ENCODE results near the gene GRK5.

GRK5 gene

GRCh38 chr10:119446441-119447277 is 239.3 kb downstream of the GRK5 start:
- peaks cover 22 to 31% of the 10 kb centered on the region in 2 donors for H3K36me3 ChIP-seq (ENCODE audit: control insufficient read depth in 1 of 2, insufficient read depth in 2 of 2, low read length in 2 of 2)
- no peaks in the 10 kb centered on the region for H3K4me1 ChIP-seq (ENCODE audit: control insufficient read depth in 1 of 2, insufficient read depth in 2 of 2, low read length in 2 of 2)
- no peak overlapping the region for H3K27ac ChIP-seq (ENCODE audit: low read depth, low read length)

GRCh38 chr10:119447421-119447820 is 240.1 kb downstream of the GRK5 start:
- Histone ChIP-seq H3K4me1 (ENCODE audit: control insufficient read depth in 1 of 2, insufficient read depth in 2 of 2, low read length in 2 of 2) (no peaks in the 10 kb centered on the region), H3K4me3 (ENCODE audit: low read depth in 1 of 2, low read length in 2 of 2) (no peak overlapping the region), H3K36me3 (ENCODE audit: control insufficient read depth in 1 of 2, insufficient read depth in 2 of 2, low read length in 2 of 2) (peaks cover 25 to 31% of the 10 kb centered on the region in 2 donors), H3K9ac (ENCODE audit: low read depth in 1 of 2, low read length in 2 of 2) (no peak overlapping the region), H3K27ac (ENCODE audit: low read depth, low read length) (no peak overlapping the region), H3K9me3 (ENCODE audit: control insufficient read depth in 1 of 2, low read length in 2 of 2) (no peaks in the 10 kb centered on the region), H3K27me3 (ENCODE audit: control insufficient read depth in 1 of 2, insufficient read depth in 2 of 2, low read length in 2 of 2) (no peaks in the 10 kb centered on the region)

More at GRCh38 chr10:119446441-119447277, 239.3 kb downstream of the GRK5 start:
- Histone ChIP-seq H3K27me3 (ENCODE audit: control insufficient read depth in 1 of 2, insufficient read depth in 2 of 2, low read length in 2 of 2) (no peaks in the 10 kb centered on the region), H3K9ac (ENCODE audit: low read depth in 1 of 2, low read length in 2 of 2) (no peak overlapping the region), H3K9me3 (ENCODE audit: control insufficient read depth in 1 of 2, low read length in 2 of 2) (no peaks in the 10 kb centered on the region), H3K4me3 (ENCODE audit: low read depth in 1 of 2, low read length in 2 of 2) (no peak overlapping the region)

- H3K9me3 ChIP-seq (ENCODE audit: control insufficient read depth in 1 of 2, low read length in 2 of 2): no peaks in the 10 kb centered on the region
These were observed 240.6 kb downstream of the GRK5 start for GRCh38 chr10:119447823-119448546.

GRCh38 chr10:119448628-119449584 is 241.5 kb downstream of the GRK5 start:
- Histone ChIP-seq H3K36me3 (ENCODE audit: control insufficient read depth in 1 of 2, insufficient read depth in 2 of 2, low read length in 2 of 2) (peaks cover 27 to 36% of the 10 kb centered on the region in 2 donors), H3K4me1 (ENCODE audit: control insufficient read depth in 1 of 2, insufficient read depth in 2 of 2, low read length in 2 of 2) (no peaks in the 10 kb centered on the region), H3K27ac (ENCODE audit: low read depth, low read length) (no peak overlapping the region)

More at GRCh38 chr10:119447823-119448546, 240.6 kb downstream of the GRK5 start:
- Histone ChIP-seq H3K36me3 (ENCODE audit: control insufficient read depth in 1 of 2, insufficient read depth in 2 of 2, low read length in 2 of 2) (peaks cover 23 to 31% of the 10 kb centered on the region in 2 donors), H3K9ac (ENCODE audit: low read depth in 1 of 2, low read length in 2 of 2) (no peak overlapping the region), H3K27me3 (ENCODE audit: control insufficient read depth in 1 of 2, insufficient read depth in 2 of 2, low read length in 2 of 2) (no peaks in the 10 kb centered on the region), H3K27ac (ENCODE audit: low read depth, low read length) (no peak overlapping the region), H3K4me3 (ENCODE audit: low read depth in 1 of 2, low read length in 2 of 2) (no peak overlapping the region), H3K4me1 (ENCODE audit: control insufficient read depth in 1 of 2, insufficient read depth in 2 of 2, low read length in 2 of 2) (no peaks in the 10 kb centered on the region)

GRCh38 chr10:119449760-119450461 is 242.5 kb downstream of the GRK5 start:
- H3K9me3 ChIP-seq (ENCODE audit: control insufficient read depth in 1 of 2, low read length in 2 of 2): no peaks in the 10 kb centered on the region
- no peak overlapping the region for H3K27ac ChIP-seq (ENCODE audit: low read depth, low read length)
- H3K36me3 ChIP-seq (ENCODE audit: control insufficient read depth in 1 of 2, insufficient read depth in 2 of 2, low read length in 2 of 2): peaks cover 31 to 42% of the 10 kb centered on the region in 2 donors
- H3K4me3 ChIP-seq (ENCODE audit: low read depth in 1 of 2, low read length in 2 of 2): no peak overlapping the region
- H3K4me1 ChIP-seq (ENCODE audit: control insufficient read depth in 1 of 2, insufficient read depth in 2 of 2, low read length in 2 of 2): no peaks in the 10 kb centered on the region
- no peaks in the 10 kb centered on the region for H3K27me3 ChIP-seq (ENCODE audit: control insufficient read depth in 1 of 2, insufficient read depth in 2 of 2, low read length in 2 of 2)
- H3K9ac ChIP-seq (ENCODE audit: low read depth in 1 of 2, low read length in 2 of 2): no peak overlapping the region

More at GRCh38 chr10:119448628-119449584, 241.5 kb downstream of the GRK5 start:
- Histone ChIP-seq H3K9me3 (ENCODE audit: control insufficient read depth in 1 of 2, low read length in 2 of 2) (no peaks in the 10 kb centered on the region), H3K4me3 (ENCODE audit: low read depth in 1 of 2, low read length in 2 of 2) (no peak overlapping the region), H3K27me3 (ENCODE audit: control insufficient read depth in 1 of 2, insufficient read depth in 2 of 2, low read length in 2 of 2) (no peaks in the 10 kb centered on the region), H3K9ac (ENCODE audit: low read depth in 1 of 2, low read length in 2 of 2) (no peak overlapping the region)

- H3K36me3 ChIP-seq (ENCODE audit: control insufficient read depth in 1 of 2, insufficient read depth in 2 of 2, low read length in 2 of 2): peaks cover 35 to 45% of the 10 kb centered on the region in 2 donors
- H3K27ac ChIP-seq (ENCODE audit: low read depth, low read length): no peak overlapping the region
- no peaks in the 10 kb centered on the region for H3K4me1 ChIP-seq (ENCODE audit: control insufficient read depth in 1 of 2, insufficient read depth in 2 of 2, low read length in 2 of 2)
These were observed 243.4 kb downstream of the GRK5 start for GRCh38 chr10:119450606-119451299.

GRCh38 chr10:119451300-119451896 is 244.0 kb downstream of the GRK5 start:
- Histone ChIP-seq H3K4me3 (ENCODE audit: low read depth in 1 of 2, low read length in 2 of 2) (no peak overlapping the region), H3K27me3 (ENCODE audit: control insufficient read depth in 1 of 2, insufficient read depth in 2 of 2, low read length in 2 of 2) (no peaks in the 10 kb centered on the region), H3K9me3 (ENCODE audit: control insufficient read depth in 1 of 2, low read length in 2 of 2) (no peaks in the 10 kb centered on the region), H3K36me3 (ENCODE audit: control insufficient read depth in 1 of 2, insufficient read depth in 2 of 2, low read length in 2 of 2) (peaks cover 35 to 48% of the 10 kb centered on the region in 2 donors), H3K4me1 (ENCODE audit: control insufficient read depth in 1 of 2, insufficient read depth in 2 of 2, low read length in 2 of 2) (no peaks in the 10 kb centered on the region), H3K27ac (ENCODE audit: low read depth, low read length) (no peak overlapping the region), H3K9ac (ENCODE audit: low read depth in 1 of 2, low read length in 2 of 2) (no peak overlapping the region)

More at GRCh38 chr10:119450606-119451299, 243.4 kb downstream of the GRK5 start:
- H3K9ac ChIP-seq (ENCODE audit: low read depth in 1 of 2, low read length in 2 of 2): no peak overlapping the region
- no peak overlapping the region for H3K4me3 ChIP-seq (ENCODE audit: low read depth in 1 of 2, low read length in 2 of 2)
- no peaks in the 10 kb centered on the region for H3K9me3 ChIP-seq (ENCODE audit: control insufficient read depth in 1 of 2, low read length in 2 of 2)
- no peaks in the 10 kb centered on the region for H3K27me3 ChIP-seq (ENCODE audit: control insufficient read depth in 1 of 2, insufficient read depth in 2 of 2, low read length in 2 of 2)

GRCh38 chr10:119452396-119452795 is 245.0 kb downstream of the GRK5 start:
- no peak overlapping the region for H3K9ac ChIP-seq (ENCODE audit: low read depth in 1 of 2, low read length in 2 of 2)
- peaks cover 35 to 47% of the 10 kb centered on the region in 2 donors for H3K36me3 ChIP-seq (ENCODE audit: control insufficient read depth in 1 of 2, insufficient read depth in 2 of 2, low read length in 2 of 2)

More at GRCh38 chr10:119452396-119452795, 245.0 kb downstream of the GRK5 start:
- Histone ChIP-seq H3K27me3 (ENCODE audit: control insufficient read depth in 1 of 2, insufficient read depth in 2 of 2, low read length in 2 of 2) (no peaks in the 10 kb centered on the region), H3K27ac (ENCODE audit: low read depth, low read length) (no peak overlapping the region), H3K9me3 (ENCODE audit: control insufficient read depth in 1 of 2, low read length in 2 of 2) (no peaks in the 10 kb centered on the region), H3K4me1 (ENCODE audit: control insufficient read depth in 1 of 2, insufficient read depth in 2 of 2, low read length in 2 of 2) (no peaks in the 10 kb centered on the region), H3K4me3 (ENCODE audit: low read depth in 1 of 2, low read length in 2 of 2) (no peak overlapping the region)
